ENCODE results near the gene CACNA1C.

Gene CACNA1C

DNA sequence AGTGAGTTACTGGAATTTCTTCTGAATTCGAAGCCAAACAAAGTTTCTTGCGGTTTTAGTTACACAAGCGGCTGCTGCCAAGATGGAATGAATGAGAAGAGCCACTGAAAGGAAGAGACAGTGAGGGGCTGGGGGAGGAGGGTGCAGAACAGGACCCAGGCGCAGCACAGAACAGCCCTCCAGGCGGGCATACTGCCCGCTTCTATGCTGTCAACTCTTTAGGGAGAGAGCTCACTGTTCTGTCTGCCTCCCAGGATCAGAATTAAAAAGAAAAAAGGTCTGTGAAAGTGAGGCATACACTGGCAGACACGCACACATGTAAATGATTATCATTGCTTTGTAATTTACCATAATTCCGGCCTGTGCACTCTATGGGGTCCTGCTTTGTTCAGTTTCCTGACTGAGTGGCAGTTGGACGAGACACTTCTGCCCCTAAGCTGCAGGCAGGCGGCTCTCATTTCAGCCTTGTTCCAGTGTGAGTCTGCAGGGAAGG lies 231.6 kb downstream of the CACNA1C start:
- peak; percentile 92 for DNase-seq

DNA sequence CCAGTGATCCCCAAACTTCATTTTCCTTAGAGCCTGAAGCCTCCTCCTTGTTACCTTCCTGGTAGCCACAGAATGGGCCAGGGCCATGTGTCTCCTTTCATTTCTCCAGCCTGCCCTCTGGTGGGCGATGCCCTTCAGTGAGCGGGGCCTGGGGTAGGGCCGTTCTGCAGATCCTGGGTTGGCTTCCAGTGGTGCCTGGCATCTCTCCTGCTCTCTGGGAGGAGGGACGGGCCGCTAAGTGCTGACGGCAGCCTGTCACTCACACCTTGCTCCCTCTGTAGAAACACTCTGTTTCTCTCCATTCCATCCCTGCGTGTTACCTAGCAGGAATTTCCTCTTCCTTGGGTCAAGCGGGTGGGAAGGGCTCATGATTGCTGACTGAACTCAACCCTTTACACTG lies 232.1 kb downstream of the CACNA1C start:
- DNase-seq, result peak; percentile 85

DNA sequence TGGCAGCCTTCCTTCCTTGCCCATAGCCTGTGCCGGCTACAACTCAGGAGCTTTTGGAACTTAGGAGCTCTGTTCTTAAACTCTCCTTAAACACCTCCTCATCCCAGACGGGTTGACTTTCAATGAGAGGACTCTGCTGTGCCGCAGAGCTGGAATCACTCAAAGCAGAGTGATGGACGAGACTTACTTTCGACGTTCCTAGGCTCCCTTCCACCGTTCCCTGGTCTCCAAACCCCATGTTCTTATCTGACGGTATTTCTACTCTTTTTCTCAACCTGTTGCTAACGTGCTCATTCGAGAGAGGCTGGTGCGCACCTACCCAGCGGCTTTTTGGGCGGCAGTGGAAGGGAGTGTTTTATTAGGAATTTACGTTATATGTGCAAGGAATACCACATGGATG lies 232.7 kb downstream of the CACNA1C start:
- no peak for DNase-seq

DNA sequence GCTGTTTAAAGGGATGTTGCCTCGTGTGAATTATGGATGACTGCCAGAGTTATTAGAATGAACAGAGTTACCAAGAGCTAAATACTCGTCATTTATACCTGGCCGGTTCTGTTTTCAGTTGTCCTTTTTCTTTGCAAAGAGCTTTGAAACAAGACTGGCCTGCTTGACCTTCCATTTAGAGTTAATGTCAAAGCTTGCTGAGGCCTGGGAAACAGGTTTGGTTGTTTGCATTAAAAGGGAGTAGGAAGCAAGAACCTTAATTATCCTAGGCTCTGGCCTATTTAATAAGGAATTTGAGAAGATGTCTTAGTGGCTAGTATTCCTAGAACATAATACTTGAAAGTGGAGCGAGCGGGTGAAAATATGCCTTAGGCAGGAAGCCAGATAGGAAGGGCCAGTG lies 233.3 kb downstream of the CACNA1C start:
- no peak for DNase-seq

DNA sequence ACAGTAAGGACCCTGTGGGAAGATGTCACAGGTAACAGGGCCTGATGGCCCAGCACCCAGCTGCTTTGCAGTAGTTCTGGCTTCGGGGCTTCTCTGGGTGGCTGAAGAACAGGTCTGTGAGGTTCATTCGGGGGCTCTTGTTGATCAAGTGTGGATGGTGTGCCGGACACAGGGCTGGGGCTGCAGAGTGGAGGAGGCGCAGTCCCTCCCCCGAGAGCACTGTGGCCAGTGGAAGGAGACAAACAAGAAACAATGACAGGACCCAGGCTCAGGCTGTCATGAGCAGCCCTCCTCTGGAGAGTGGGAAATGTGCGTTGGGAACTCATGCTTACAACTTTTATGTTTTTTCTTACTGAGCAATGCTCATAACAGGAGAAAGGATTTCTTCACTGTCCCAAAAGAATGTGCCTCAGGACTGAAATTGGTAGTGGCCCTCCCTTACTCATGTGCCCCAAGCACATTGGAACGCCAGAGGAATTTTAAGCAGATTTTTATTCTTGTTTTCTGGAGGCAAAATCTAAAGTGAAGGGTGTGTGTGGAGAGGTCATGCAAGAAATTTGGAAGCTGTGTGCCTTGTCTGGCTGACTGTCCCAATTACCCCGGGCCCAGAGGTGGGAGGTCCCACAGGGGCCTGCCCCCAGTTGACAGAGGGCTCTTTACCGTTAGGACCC lies 233.8 kb downstream of the CACNA1C start:
- peak; percentile 87 for DNase-seq

DNA sequence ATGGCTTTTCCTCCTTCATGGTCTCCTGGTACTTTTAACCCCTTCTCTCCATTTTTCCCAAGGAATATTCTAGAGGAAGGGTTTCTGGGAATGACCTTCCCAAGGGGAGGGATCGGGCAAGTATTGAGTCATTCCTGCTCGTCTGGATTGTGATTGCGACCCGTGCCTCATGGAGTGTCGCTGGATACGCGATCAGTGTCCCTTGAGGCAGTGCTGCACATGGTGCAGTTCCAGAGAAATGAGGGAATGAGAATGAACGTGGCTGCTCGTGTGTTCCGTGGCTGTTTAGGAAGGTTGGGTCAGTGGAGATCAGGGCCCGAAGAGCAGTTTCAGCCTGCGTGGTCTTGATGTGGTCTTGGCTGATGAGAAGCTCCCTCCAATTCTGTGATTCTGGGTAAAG lies 234.4 kb downstream of the CACNA1C start:
- peak; percentile 64 for DNase-seq

DNA sequence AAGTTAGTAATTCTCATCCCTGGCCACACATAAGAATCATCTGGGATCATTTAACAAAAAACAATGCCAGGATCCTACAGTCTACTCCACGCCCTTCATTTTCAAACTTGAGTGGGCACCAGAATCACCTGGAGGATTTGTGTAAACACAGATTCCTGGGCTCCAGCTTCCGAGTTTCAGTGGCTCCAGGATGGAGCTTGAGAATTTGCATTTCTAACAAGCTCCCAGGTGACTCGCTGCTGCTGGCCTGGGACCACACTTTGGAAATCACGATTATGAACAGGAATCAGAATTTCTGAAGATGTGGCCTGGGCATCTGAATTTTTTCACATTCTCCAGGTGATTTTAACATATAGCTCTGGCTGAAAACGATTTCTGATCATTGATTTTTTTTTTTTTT lies 234.8 kb downstream of the CACNA1C start:
- no peak for DNase-seq

DNA sequence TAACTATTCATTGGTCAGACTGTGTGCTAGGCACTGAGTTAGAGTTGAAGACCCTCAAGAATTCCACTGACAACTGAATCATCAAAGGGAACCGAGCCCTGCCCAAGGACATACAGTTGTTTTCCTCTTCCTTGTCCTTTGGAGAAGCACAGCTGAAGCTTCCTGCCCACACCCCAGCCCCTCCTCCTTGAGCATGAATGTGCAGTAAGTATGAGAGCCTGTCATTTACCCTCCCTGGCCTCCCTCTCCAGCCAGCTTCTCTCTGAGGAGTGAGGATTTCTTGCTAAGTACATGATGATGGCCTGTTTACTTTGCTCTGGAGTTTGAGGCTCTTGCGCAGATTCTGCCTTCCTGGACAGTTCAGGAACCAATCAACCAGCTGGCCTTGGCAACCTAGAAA lies 235.2 kb downstream of the CACNA1C start:
- DNase-seq, result peak; percentile 77

DNA sequence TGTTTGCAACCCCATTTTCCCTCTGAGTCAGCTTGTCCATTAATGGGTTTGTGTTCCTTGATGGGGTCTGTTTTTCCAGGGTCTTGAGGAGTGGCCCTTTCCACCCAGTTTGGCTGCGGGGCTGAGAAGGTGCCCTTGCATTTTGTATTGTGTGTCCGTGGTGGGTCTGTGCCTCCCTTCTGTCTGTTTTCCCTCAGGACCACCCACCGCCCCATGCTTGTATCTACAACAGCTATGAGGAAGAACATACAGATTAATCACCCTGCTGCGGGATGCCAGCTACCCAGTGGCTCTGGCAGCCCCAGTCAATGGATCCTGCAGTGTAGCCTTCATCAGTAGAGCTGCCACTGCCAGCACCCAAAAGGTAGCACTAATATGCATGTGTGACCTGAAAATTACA lies 235.7 kb downstream of the CACNA1C start:
- no peak for DNase-seq

DNA sequence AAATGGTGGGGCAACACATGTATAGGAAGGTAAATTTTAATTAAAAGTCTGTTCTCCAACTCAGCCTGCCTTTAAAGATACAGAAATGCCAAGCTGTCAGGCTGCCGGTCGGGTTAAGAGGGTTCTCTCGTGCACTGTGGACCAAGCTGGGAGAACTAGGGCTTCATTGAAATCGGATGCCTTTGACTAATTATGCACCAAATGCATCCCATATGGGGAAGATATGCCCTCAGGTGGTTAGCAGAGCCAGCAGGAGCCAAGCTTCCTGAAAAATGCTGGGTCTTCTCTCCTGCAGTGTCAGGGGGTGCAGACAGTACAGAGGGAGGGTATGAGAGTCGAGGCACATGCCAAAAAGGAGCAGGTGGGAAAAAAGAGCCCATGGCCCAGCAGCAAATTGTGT lies 236.1 kb downstream of the CACNA1C start:
- DNase-seq, result no peak

DNA sequence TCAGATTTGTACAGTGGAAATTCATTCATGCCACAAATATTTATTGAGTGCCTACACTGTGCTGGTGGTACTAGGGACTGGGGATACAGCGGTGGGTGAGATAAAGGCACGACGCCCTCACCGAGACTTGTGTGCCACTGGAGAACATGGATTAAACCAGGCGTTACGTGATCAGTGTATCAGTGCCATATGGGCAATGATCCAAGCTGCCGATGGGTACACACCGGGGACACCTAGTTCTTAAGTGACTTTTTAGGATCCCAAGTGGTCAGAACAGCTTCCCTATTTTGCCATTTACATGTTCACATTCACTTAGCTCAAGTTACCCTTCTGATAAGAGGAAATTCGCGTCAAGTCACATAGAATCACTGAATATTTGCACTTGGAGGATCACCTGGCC lies 236.7 kb downstream of the CACNA1C start:
- DNase-seq, result no peak

DNA sequence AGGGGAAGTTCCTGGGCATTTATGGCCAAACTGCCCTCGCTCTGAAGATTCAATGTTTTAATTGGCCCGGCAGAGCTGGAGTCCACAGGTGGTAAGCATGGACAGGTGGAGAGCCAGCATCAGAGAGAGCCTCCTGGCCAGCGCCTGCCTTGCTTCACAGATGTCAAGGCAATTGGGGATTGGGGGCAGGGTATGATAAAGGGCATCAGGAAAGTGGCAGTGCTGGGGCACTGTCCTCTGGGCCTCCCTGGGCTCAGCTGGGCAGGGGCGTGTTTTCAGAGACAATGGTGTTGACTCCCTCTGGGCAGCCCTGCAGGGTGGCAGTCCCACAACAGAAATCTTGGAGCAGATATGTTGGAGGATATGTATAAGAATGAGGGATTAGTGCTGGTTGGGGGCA lies 237.3 kb downstream of the CACNA1C start:
- DNase-seq, result no peak

DNA sequence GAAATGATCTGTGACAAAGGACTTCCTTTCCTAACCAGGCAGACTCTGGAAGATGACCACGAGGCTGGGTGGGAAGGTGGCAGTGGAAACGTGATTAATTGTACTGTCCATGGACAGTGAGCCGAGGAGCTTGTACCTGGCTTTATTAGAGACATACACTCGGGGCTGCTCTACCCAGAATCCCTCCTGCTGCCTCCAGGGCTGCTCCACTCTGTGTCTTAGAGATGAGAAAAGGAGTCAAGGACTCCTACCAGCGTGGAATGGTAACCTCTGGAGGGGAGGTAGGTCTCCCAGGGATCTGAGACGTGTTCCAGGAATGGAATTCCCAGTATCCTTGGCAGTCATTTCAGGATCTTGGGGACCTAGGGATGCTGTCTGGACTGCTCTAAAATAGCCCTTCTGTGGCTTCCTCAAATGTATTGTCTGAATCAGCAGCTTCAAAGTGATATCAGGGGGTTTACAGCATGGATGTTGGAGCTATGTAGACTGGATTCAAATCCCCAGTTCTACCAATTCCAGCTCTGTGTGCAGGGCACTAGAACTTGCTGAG lies 237.8 kb downstream of the CACNA1C start:
- DNase-seq, result peak; percentile 78

DNA sequence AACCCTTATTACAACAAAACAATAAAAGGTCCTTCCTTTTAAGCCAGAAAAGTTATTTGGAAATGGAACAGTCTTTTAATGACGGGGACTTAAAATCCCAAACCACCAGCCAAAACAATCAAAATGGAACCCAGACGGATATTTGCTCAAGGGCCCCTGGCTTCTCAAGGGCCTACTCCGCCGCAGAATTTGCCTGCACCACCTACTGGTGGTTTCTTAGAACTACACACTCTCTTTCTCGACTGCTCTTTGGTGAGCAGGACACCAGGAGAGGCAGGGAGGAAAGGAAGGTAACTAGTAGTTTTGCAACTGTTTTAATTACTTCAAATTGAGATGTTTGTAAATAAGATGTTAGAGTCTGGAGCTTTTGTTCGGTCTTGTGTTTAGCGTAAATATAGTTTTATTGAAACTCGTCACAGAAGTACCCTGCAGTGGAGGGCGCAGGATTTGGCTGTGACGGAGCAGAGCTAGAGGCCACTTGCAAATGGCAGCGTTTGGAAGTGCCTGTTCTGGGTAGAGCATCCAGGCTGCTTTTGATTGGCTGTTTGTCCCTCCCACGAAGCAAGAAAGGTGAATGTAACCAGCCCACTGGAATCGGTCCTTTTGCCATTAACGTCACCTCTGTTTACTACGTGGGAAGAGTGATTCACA lies 238.5 kb downstream of the CACNA1C start:
- peak; percentile 39 for DNase-seq

DNA sequence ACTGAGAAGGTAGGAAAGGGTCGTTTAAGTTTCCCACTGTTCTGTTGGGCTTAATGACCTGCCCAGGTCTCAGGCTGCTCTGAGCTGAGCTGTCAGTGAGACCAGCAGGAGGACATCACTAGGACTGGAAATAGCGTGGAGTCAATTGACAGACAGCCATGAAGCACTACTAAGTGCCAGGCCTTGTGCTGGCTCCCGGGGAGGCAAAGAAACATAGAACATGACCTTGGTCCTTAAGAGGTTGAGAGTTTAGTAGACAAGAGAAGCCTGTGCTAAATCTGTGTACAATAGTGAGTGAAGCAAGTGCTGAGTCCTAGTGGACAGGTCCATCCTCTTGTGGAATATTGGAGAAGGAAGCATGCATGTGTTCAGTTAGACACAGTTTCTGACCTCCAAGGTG lies 239.2 kb downstream of the CACNA1C start:
- no peak for DNase-seq

DNA sequence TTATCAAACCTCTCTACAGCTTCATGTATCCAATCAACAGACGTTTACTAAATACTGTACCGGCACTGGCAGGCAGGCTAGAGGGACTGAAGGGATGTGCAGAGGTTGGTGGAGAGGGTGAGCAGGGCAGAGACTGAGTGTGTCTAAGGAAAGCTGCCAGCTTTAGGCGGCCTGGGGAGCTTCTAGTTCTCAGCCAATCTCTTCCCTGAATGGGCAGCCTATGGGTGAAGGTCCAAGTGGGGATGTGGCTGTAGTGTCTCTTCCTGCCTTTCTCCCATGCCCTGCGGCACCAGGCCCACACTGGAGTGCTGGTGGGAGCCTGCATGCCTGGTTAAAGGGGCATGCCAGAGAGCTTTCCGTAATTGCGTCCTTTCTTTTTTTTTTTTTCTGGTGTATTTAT lies 239.8 kb downstream of the CACNA1C start:
- DNase-seq, result no peak

DNA sequence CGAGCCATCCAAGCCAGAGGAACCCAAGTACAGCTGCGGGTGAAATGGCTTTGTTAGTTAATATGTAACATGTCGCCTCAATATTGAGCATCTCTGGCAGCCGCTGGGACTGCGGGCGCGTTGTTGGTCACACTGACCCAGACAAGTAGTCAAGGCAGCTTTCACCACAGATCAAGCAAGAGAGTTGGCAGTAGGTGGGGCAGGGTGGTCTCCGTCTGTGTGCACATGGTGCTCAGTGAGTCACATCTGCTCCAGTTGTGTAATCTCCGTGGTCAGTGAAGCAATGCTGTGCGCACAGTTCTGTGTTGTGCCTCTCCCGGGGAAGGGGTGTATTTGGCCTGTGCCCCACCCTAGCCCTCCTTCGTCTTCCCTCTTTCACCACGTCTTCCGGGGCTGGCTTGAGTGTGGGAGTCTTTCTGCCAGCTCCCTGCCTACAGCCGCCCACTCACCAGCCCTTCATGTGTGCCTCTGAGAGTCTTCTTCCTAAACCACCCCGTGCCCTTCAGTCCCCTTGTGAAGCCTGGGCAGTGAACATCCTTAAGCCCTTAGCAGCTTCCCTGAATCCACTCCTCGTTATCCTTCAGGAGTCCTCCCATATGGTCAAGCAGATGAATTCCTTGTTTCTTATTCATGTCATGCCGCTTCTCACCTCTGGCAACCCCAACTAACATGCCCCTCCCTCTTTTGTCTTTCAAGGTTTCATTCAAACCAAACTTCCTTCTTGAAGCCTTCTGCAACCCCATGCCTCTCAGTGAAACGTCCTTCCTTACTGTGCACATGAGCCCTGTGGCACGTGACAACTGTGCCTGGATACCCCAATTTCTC lies 242.1 kb downstream of the CACNA1C start:
- peak; percentile 17 for DNase-seq

DNA sequence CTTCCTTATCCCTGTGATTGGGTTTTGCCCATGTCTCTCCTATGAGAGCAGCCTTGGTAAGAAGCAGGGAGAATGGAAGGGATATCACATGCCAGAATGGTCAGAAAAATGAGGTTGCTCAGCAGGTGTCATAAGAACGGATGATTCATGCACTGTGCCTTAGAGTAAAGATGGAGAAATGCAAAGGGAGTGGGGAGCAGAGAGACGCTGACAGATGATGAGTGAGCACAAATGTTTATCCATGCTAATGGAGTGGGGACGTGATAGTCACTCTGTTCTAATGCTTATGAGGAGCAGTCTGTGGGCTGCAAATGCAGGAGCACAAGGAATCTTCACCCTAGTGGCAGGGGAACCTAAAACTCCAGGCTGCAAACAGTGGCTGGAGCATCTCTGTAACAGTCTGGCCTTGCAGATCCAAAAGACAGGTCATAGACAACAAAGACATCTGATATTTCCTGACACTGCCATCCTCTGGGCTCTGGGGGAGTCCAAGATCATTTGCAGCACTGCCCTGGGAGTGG lies 243.2 kb downstream of the CACNA1C start:
- peak; percentile 86 for DNase-seq

DNA sequence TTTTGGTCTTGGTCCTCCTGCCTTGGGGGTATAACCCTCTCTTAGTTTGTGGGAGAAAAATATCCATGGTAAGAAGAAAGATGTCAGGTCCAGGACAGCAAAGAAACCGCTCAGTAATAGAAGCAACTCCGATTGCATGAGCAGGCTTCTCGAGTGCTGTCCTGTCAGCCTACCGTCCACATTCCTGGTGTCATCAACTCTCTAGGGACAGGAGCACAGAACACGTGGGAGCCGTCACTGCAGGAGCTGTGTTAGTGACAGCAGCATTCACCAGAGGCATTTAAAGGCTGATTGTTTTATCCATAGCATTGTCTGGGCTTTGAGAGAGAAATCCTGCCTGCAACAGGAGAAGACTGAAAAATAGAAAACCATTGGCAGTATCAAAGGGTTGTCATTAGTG lies 244.2 kb downstream of the CACNA1C start:
- peak; percentile 31 for DNase-seq

DNA sequence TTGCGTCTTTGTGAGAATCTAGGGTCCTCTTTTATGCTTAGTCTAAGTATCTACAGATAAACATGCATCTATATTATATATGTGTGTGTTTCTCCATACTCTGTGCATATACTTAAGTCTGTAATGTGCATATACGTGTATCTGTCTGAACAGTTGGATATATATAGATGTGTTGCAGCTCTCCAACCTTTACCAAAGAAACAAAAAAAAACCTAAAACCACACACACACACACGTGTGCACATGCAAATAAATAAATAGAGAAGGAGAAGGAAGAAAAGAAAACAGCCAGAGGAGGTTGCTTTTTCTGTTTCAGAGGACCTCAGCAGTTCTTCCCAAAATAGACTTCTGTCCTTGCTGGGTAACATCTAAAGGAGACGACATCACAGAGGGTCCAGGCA lies 244.9 kb downstream of the CACNA1C start:
- DNase-seq, result no peak

DNA sequence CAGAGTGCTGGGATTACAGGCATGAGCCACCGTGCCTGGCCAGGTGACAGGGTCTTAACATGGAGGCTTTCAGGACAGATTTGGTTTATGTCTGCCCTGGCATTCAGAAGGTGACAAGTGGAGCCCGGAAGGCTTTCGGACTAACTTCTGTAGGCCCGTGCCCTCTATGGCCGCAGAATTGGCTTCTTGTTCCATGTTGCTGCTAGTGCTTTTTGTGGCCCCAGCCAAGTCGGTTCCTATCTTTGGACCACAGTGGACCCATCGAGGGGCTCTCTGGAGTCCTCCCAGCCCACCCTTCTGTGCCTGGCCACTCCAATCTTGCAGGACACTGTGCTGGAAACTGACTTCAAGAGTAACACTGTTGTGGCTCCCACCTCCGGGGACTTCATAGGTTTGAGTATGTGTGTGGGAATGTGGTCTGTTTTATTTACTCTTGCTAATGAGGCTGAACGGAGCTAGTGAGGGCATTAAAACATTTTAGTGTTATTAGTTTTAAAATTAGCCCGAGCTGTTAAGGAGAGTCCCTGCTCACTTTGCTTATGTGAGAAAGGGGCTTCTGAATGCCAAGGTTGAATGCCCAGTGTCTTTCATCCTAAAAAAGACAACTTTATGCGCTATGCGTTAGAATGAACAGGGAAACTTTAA lies 245.9 kb downstream of the CACNA1C start:
- DNase-seq, result no peak

DNA sequence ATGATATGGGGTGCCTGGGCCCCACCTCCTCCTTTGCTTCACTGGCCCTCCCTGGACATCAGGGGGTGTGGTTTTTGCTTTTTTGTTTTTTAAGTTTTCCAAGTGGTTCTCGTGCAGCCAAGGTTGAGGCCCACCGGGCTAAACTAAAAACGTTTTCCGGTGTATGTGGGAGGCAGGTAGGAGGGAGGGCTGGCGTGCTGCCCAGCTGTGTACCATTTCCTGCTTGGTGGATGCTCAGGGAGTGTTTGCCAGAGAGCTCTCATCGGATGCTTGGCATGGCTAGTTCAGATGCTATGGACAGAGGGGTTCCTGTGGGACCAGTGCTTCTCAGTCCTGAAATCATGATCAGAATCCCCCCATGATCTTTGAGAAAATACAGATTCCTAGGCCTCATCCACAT lies 246.4 kb downstream of the CACNA1C start:
- no peak for DNase-seq

DNA sequence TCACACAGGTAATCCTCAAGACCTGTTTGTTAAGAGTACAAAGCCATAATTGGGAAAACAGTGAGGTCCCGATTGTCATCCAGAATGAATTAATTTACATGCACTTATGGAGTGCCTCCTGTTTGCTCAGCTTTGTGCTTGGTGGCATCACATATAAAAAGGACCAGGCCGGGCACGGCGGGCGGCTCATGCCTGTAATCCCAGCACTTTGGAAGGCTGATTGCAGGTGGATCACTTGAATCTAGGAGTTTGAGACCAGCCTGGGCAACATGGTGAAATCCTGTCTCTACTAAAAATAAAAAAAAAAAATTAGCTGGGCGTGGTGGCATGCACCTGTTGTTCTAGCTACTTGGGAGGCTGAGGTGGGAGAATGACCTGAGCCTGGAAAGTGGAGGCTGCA lies 247.4 kb downstream of the CACNA1C start:
- no peak for DNase-seq
